Naive thymus-derived CD4-positive, alpha-beta T cell (primary cell): Measurements from ENCODE around the gene SLAMF7. TPM values are rescaled to one million over a fixed set of nuclear protein-coding genes. Genes with fewer than 3 reads are reported as not detected.

Experiments used
- ATAC-seq: fragments of 150-1000 bp; cut with Tn5 transposase; 2 replicates; pipeline ENCODE4 v1.10.0; 2021; ENCODE audit warnings: mild to moderate bottlenecking, moderate library complexity
- CTCF ChIA-PET: fragments of 350-600 bp; sonication (Branson Sonifier 250); formaldehyde crosslinking; loops from one replicate; lab custom pipeline; 2021; ENCODE audit warnings: antibody characterized with exemption; lab: Charles Lee
- POLR2A ChIA-PET: fragments of 350-600 bp; sonication (Branson Sonifier 250); formaldehyde crosslinking; loops from one replicate; lab custom pipeline; 2021; ENCODE audit warnings: antibody characterized with exemption, inconsistent platforms; lab: Charles Lee
- DNase-seq, 9 donors: peaks; one replicate each; pipeline versions ENCODE4 v3.0.0 to v3.0.0-alpha.2; 2020 to 2022; ENCODE audit warnings: mixed read lengths in 1 of 9
- H3K27ac ChIP-seq: one replicate; pipeline ENCODE4 v1.7.0; 2013; ENCODE audit warnings: mild to moderate bottlenecking, low read depth, low read length, moderate library complexity
- H3K27me3 ChIP-seq, 2 donors: one replicate each; pipeline ENCODE4 v1.7.0; 2013; ENCODE audit warnings: low read length in 2 of 2, mild to moderate bottlenecking in 2 of 2, moderate library complexity in 2 of 2; ENCODE audit not compliant: control insufficient read depth in 2 of 2, insufficient read depth in 2 of 2
- H3K36me3 ChIP-seq, 3 experiments: 1 replicate in 2 of 3; 2 replicates in 1 of 3; pipeline ENCODE4 v1.7.0; 2013; ENCODE audit warnings: low read length in 3 of 3, mild to moderate bottlenecking in 3 of 3, moderate library complexity in 1 of 3; ENCODE audit not compliant: insufficient read depth in 3 of 3, control insufficient read depth in 2 of 3
- H3K4me1 ChIP-seq, 2 donors: one replicate each; pipeline ENCODE4 v1.7.0; 2013; ENCODE audit warnings: low read length in 2 of 2, mild to moderate bottlenecking in 2 of 2, moderate library complexity in 1 of 2; ENCODE audit not compliant: control insufficient read depth in 2 of 2, insufficient read depth in 2 of 2
- H3K4me3 ChIP-seq: 2 replicates; pipeline ENCODE4 v1.7.0; 2013; ENCODE audit warnings: mild to moderate bottlenecking, low read length
- H3K9me3 ChIP-seq, 3 experiments: 1 replicate in 2 of 3; 2 replicates in 1 of 3; pipeline ENCODE4 v1.7.0; 2013; ENCODE audit warnings: low read length in 3 of 3; ENCODE audit not compliant: control insufficient read depth in 2 of 3
- H3K27ac Mint-ChIP-seq, 9 donors: one replicate each; pipeline ENCODE4 v1.8.0; 2020 to 2022; ENCODE audit warnings: mixed read lengths in 9 of 9, mild to moderate bottlenecking in 8 of 9, moderate library complexity in 5 of 9, inconsistent platforms in 2 of 9
- H3K27me3 Mint-ChIP-seq, 5 donors: one replicate each; pipeline ENCODE4 v1.8.0; 2021 to 2022; ENCODE audit warnings: mixed read lengths in 5 of 5, mild to moderate bottlenecking in 1 of 5
- H3K36me3 Mint-ChIP-seq, 5 donors: one replicate each; pipeline ENCODE4 v1.8.0; 2020 to 2022; ENCODE audit warnings: mixed read lengths in 5 of 5, mild to moderate bottlenecking in 3 of 5, inconsistent platforms in 1 of 5
- H3K4me1 Mint-ChIP-seq, 7 donors: one replicate each; pipeline ENCODE4 v1.8.0; 2020 to 2022; ENCODE audit warnings: mixed read lengths in 7 of 7, mild to moderate bottlenecking in 3 of 7, inconsistent platforms in 1 of 7
- H3K4me3 Mint-ChIP-seq, 10 donors: one replicate each; pipeline ENCODE4 v1.8.0; 2020 to 2022; ENCODE audit warnings: mild to moderate bottlenecking in 10 of 10, mixed read lengths in 10 of 10, moderate library complexity in 6 of 10, inconsistent platforms in 2 of 10
- H3K9me3 Mint-ChIP-seq, 11 donors: one replicate each; pipeline ENCODE4 v1.8.0; 2020 to 2022; ENCODE audit warnings: mixed read lengths in 11 of 11, mild to moderate bottlenecking in 4 of 11, inconsistent platforms in 1 of 11, moderate library complexity in 1 of 11
- intact Hi-C, 2 donors: fragments of 100-400 bp; cut with micrococcal nuclease; formaldehyde crosslinking; loops; one replicate each; pipeline ENCODE4 v1.15.1; 2023
- polyA plus RNA-seq, 2 donors: library from polyadenylated mRNA; unstranded; fragments of 300-500 nt; fragmentation: Illumina TruSeq; gene quantifications; one replicate each; pipeline ENCODE4 v1.2.3, GENCODE V29; 2021
- total RNA-seq, 6 experiments: library from RNA in 5 of 6; stranded (reverse) in 5 of 6; gene quantifications; 1 replicate in 5 of 6; 2 replicates in 1 of 6; pipeline ENCODE4 v1.2.3 and lab custom pipeline; 2021 to 2026

Gene SLAMF7
- total and polyA plus RNA-seq, 7 experiments from 2014 or later: 0.21 to 39.3 (median 2.4) TPM

GRCh38 chr1:160744199-160744851 lies 5.3 kb downstream of the SLAMF7 start:
- ChIA-PET POLR2A (interaction anchor here (0.5 to 1.7 kb wide), 6 partner anchors 11 to 102 kb away, joined by 3 to 5 read pairs (median 3); partner anchors contain the start of gene LY9), CTCF (interaction anchor here (0.9 to 2.2 kb wide), 9 partner anchors 19 to 367 kb away, joined by 3 to 12 read pairs (median 3); no protein-coding TSS in a partner anchor)
- intact Hi-C loops: loop anchor here (1.0 to 2.0 kb wide), 3 partner anchors 10 to 36 kb away; no protein-coding TSS in a partner anchor
- Mint-ChIP-seq H3K4me3 (peak overlapping the region; percentile 53 to 79 (median 68)), H3K27ac (peak overlapping the region; percentile 70 to 92 (median 86)), H3K27me3 (no peaks in the 10 kb centered on the region), H3K9me3 (peaks cover 0 to 2% (median 0%) of the 10 kb centered on the region in 11 donors), H3K36me3 (peaks cover 0 to 22% (median 0%) of the 10 kb centered on the region in 5 donors), H3K4me1 (peaks cover 39 to 86% (median 54%) of the 10 kb centered on the region in 7 donors)
- Histone ChIP-seq H3K4me3 (peak overlapping the region; percentile 27), H3K36me3 (no peaks in the 10 kb centered on the region), H3K9me3 (no peaks in the 10 kb centered on the region), H3K4me1 (peaks cover 29 to 63% of the 10 kb centered on the region in 2 donors), H3K27me3 (no peaks in the 10 kb centered on the region), H3K27ac (peak overlapping the region; percentile 32)
- ATAC-seq: peak; percentile 65
- DNase-seq: peak in 5 of 9 donors; percentile 22 to 50 (median 41)

- H3K4me1 ChIP-seq: peaks cover 29 to 68% of the 10 kb centered on the region in 2 donors
- peak overlapping the region; percentile 27 for H3K4me3 ChIP-seq
- DNase-seq (no peak), ATAC-seq (no peak)
- intact Hi-C loops: loop anchor here (1.0 to 2.0 kb wide), 3 partner anchors 11 to 36 kb away; no protein-coding TSS in a partner anchor
- no peak overlapping the region for H3K27ac ChIP-seq
- Mint-ChIP-seq H3K9me3 (peaks cover 0 to 2% (median 0%) of the 10 kb centered on the region in 11 donors), H3K4me1 (peaks cover 39 to 82% (median 54%) of the 10 kb centered on the region in 7 donors), H3K27ac (peak overlapping the region; percentile 69 to 92 (median 86)), H3K27me3 (no peaks in the 10 kb centered on the region), H3K4me3 (peak overlapping the region in 9 of 10 donors; percentile 61 to 79 (median 68)), H3K36me3 (peaks cover 0 to 22% (median 0%) of the 10 kb centered on the region in 5 donors)
- no peaks in the 10 kb centered on the region for H3K9me3 ChIP-seq
- H3K36me3 ChIP-seq: peaks cover 0 to 4% (median 0%) of the 10 kb centered on the region in 3 experiments
- POLR2A ChIA-PET: interaction anchor here (0.5 to 1.7 kb wide), 5 partner anchors 11 to 78 kb away, joined by 3 to 5 read pairs (median 3); partner anchors contain the start of gene CD48
- no peaks in the 10 kb centered on the region for H3K27me3 ChIP-seq
- CTCF ChIA-PET: interaction anchor here (0.7 to 2.2 kb wide), 9 partner anchors 22 to 368 kb away, joined by 3 to 12 read pairs (median 3); no protein-coding TSS in a partner anchor
These were observed 5.9 kb downstream of the SLAMF7 start for GRCh38 chr1:160744852-160745520.

GRCh38 chr1:160745551-160745950 lies 6.5 kb downstream of the SLAMF7 start:
- H3K27me3 Mint-ChIP-seq: no peaks in the 10 kb centered on the region
- ChIA-PET CTCF (interaction anchor here (0.6 to 2.2 kb wide), 5 partner anchors 19 to 85 kb away, joined by 3 to 12 read pairs (median 3); no protein-coding TSS in a partner anchor), POLR2A (interaction anchor here (0.6 kb wide), 1 partner anchor 79 kb away, joined by 3 read pairs; no protein-coding TSS in a partner anchor)
- Histone ChIP-seq H3K9me3 (no peaks in the 10 kb centered on the region), H3K27ac (no peak overlapping the region), H3K4me1 (peaks cover 29 to 74% of the 10 kb centered on the region in 2 donors), H3K27me3 (no peaks in the 10 kb centered on the region), H3K4me3 (no peak overlapping the region), H3K36me3 (peaks cover 0 to 9% (median 0%) of the 10 kb centered on the region in 3 experiments)
- intact Hi-C loops: loop anchor here in 1 of 2 donors (2.0 kb wide), 1 partner anchor 37 kb away; no protein-coding TSS in a partner anchor
- DNase-seq (no peak), ATAC-seq (no peak)
- H3K4me1 Mint-ChIP-seq: peaks cover 39 to 83% (median 54%) of the 10 kb centered on the region in 7 donors
- peaks cover 0 to 23% (median 0%) of the 10 kb centered on the region in 5 donors for H3K36me3 Mint-ChIP-seq
- peaks cover 0 to 2% (median 0%) of the 10 kb centered on the region in 11 donors for H3K9me3 Mint-ChIP-seq
- peak overlapping the region in 4 of 9 donors; percentile 14 to 89 (median 84) for H3K27ac Mint-ChIP-seq
- no peak overlapping the region for H3K4me3 Mint-ChIP-seq

- no peaks in the 10 kb centered on the region for H3K27me3 ChIP-seq
- CTCF ChIA-PET: interaction anchor here (3.8 kb wide), 1 partner anchor 21 kb away, joined by 14 read pairs; no protein-coding TSS in a partner anchor
- ATAC-seq (no peak), DNase-seq (no peak)
- peaks cover 39 to 81% (median 50%) of the 10 kb centered on the region in 7 donors for H3K4me1 Mint-ChIP-seq
- peaks cover 29 to 83% of the 10 kb centered on the region in 2 donors for H3K4me1 ChIP-seq
- no peak overlapping the region for H3K27ac ChIP-seq
- no peaks in the 10 kb centered on the region for H3K27me3 Mint-ChIP-seq
- POLR2A ChIA-PET: no interaction called here
- H3K27ac Mint-ChIP-seq: no peak overlapping the region
- H3K4me3 ChIP-seq: no peak overlapping the region
- H3K4me3 Mint-ChIP-seq: no peak overlapping the region
- H3K9me3 ChIP-seq: no peaks in the 10 kb centered on the region
- peaks cover 0 to 23% (median 0%) of the 10 kb centered on the region in 5 donors for H3K36me3 Mint-ChIP-seq
- H3K9me3 Mint-ChIP-seq: no peaks in the 10 kb centered on the region
- intact Hi-C loops: loop anchor here in 1 of 2 donors (1.0 kb wide), 1 partner anchor 9 kb away; no protein-coding TSS in a partner anchor
- H3K36me3 ChIP-seq: peaks cover 0 to 12% (median 0%) of the 10 kb centered on the region in 3 experiments
These were observed 7.9 kb downstream of the SLAMF7 start for GRCh38 chr1:160746836-160747500.

GRCh38 chr1:160747717-160748116 lies 8.7 kb downstream of the SLAMF7 start:
- Mint-ChIP-seq H3K36me3 (peaks cover 0 to 18% (median 0%) of the 10 kb centered on the region in 5 donors), H3K27me3 (no peaks in the 10 kb centered on the region), H3K9me3 (no peaks in the 10 kb centered on the region), H3K4me3 (no peak overlapping the region), H3K4me1 (peaks cover 36 to 80% (median 45%) of the 10 kb centered on the region in 7 donors), H3K27ac (peak overlapping the region in 1 of 9 donors; percentile 35)
- POLR2A ChIA-PET: no interaction called here
- no peaks in the 10 kb centered on the region for H3K9me3 ChIP-seq
- intact Hi-C loops: no loop called here
- H3K27me3 ChIP-seq: no peaks in the 10 kb centered on the region
- H3K27ac ChIP-seq: no peak overlapping the region
- ATAC-seq: no peak
- CTCF ChIA-PET: interaction anchor here (2.0 to 3.8 kb wide), 2 partner anchors 9 to 20 kb away, joined by 7 to 14 read pairs; partner anchors contain the start of gene SLAMF7
- peaks cover 0 to 19% (median 0%) of the 10 kb centered on the region in 3 experiments for H3K36me3 ChIP-seq
- DNase-seq: no peak
- no peak overlapping the region for H3K4me3 ChIP-seq
- H3K4me1 ChIP-seq: peaks cover 25 to 83% of the 10 kb centered on the region in 2 donors
